Middle frontal gyrus (tissue), 1 donor: ENCODE results near the gene KRT40.

ENCODE experiments used
- DNase-seq: peaks from one replicate; pipeline ENCODE4 v3.0.0-alpha.2; 2015; ENCODE audit warnings: low spot score; ENCODE audit errors: extremely low spot score

The KRT40 gene

GRCh38 chr17:40952661-40953060 lies 31.5 kb downstream of the KRT40 start:
- no peak for DNase-seq

- DNase-seq = no peak
These were observed 32.0 kb downstream of the KRT40 start for GRCh38 chr17:40952154-40952553.

- no peak for DNase-seq
These were observed 33.0 kb downstream of the KRT40 start for GRCh38 chr17:40951011-40951622.

GRCh38 chr17:40950176-40950575 lies 34.0 kb downstream of the KRT40 start:
- no peak for DNase-seq

GRCh38 chr17:40949418-40949817 lies 34.7 kb downstream of the KRT40 start:
- no peak for DNase-seq

GRCh38 chr17:40947929-40948328 lies 36.2 kb downstream of the KRT40 start:
- no peak for DNase-seq

GRCh38 chr17:40945414-40945813 lies 38.7 kb downstream of the KRT40 start:
- DNase-seq = no peak

GRCh38 chr17:40944531-40944930 lies 39.6 kb downstream of the KRT40 start:
- no peak for DNase-seq

- DNase-seq = no peak
These were observed 41.6 kb downstream of the KRT40 start for GRCh38 chr17:40942553-40942952.

- no peak for DNase-seq
These were observed 43.9 kb downstream of the KRT40 start for GRCh38 chr17:40940266-40940665.

- DNase-seq = no peak
These were observed 45.1 kb downstream of the KRT40 start for GRCh38 chr17:40938981-40939380.

- DNase-seq = no peak
These were observed 46.7 kb downstream of the KRT40 start, which contains the start of gene KRT23 for GRCh38 chr17:40937384-40937819. KRT23 (minus strand) TSS chr17:40937646; CDS start chr17:40936603, 1,043 bp downstream.

GRCh38 chr17:40936976-40937375 lies 47.1 kb downstream of the KRT40 start:
- DNase-seq = no peak

- no peak for DNase-seq
These were observed 47.6 kb downstream of the KRT40 start for GRCh38 chr17:40936437-40936971.

GRCh38 chr17:40935624-40936023 lies 48.5 kb downstream of the KRT40 start:
- DNase-seq = no peak

- no peak for DNase-seq
These were observed 51.5 kb downstream of the KRT40 start for GRCh38 chr17:40932608-40933007.

- DNase-seq = no peak
These were observed 52.8 kb downstream of the KRT40 start for GRCh38 chr17:40931311-40931710.
